A549 (cell line): ENCODE measurements around the gene GNG4.

Experiments used
- EP300 ChIP-seq, 2 experiments: fragments of >200 bp; sonication (Bioruptor Twin); formaldehyde crosslinking; IDR thresholded peaks; 2 replicates in 1 of 2; 3 replicates in 1 of 2; pipeline ENCODE4 v1.6.1; 2016 to 2017
- HES2 ChIP-seq: fragments of >200 bp; sonication (Bioruptor Twin); formaldehyde crosslinking; IDR thresholded peaks from 2 replicates; pipeline ENCODE4 v1.6.1; 2016
- KDM1A ChIP-seq: fragments of 200-600 bp; sonication (generic); IDR thresholded peaks from 2 replicates; pipeline ENCODE4 v1.6.1; 2016; ENCODE audit warnings: low read depth, mild to moderate bottlenecking
- POLR2A ChIP-seq: IDR thresholded peaks from 2 replicates; pipeline ENCODE4 v1.6.1; 2012; ENCODE audit warnings: mild to moderate bottlenecking, low read length
- TF ChIP-seq, protein P1 (sequence below): fragments of >200 bp; sonication (Bioruptor Twin); formaldehyde crosslinking; IDR thresholded peaks from 3 replicates; pipeline ENCODE4 v1.5.1; 2016
- TF ChIP-seq, protein P2 (sequence below): fragments of 200-600 bp; sonication (generic); IDR thresholded peaks from 2 replicates; pipeline ENCODE4 v1.6.1; 2016; ENCODE audit warnings: antibody characterized with exemption, mild to moderate bottlenecking, moderate library complexity

GRCh38 chr1:235661568-235661967 lies 12.0 kb upstream of the GNG4 start:
- TF ChIP-seq, protein P1, sequence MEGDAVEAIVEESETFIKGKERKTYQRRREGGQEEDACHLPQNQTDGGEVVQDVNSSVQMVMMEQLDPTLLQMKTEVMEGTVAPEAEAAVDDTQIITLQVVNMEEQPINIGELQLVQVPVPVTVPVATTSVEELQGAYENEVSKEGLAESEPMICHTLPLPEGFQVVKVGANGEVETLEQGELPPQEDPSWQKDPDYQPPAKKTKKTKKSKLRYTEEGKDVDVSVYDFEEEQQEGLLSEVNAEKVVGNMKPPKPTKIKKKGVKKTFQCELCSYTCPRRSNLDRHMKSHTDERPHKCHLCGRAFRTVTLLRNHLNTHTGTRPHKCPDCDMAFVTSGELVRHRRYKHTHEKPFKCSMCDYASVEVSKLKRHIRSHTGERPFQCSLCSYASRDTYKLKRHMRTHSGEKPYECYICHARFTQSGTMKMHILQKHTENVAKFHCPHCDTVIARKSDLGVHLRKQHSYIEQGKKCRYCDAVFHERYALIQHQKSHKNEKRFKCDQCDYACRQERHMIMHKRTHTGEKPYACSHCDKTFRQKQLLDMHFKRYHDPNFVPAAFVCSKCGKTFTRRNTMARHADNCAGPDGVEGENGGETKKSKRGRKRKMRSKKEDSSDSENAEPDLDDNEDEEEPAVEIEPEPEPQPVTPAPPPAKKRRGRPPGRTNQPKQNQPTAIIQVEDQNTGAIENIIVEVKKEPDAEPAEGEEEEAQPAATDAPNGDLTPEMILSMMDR: no peak
- TF ChIP-seq POLR2A: no peak
- no peak for TF ChIP-seq EP300 (IDR thresholded peaks at IDR 0.05)
- TF ChIP-seq KDM1A: no peak
- TF ChIP-seq, protein P2, sequence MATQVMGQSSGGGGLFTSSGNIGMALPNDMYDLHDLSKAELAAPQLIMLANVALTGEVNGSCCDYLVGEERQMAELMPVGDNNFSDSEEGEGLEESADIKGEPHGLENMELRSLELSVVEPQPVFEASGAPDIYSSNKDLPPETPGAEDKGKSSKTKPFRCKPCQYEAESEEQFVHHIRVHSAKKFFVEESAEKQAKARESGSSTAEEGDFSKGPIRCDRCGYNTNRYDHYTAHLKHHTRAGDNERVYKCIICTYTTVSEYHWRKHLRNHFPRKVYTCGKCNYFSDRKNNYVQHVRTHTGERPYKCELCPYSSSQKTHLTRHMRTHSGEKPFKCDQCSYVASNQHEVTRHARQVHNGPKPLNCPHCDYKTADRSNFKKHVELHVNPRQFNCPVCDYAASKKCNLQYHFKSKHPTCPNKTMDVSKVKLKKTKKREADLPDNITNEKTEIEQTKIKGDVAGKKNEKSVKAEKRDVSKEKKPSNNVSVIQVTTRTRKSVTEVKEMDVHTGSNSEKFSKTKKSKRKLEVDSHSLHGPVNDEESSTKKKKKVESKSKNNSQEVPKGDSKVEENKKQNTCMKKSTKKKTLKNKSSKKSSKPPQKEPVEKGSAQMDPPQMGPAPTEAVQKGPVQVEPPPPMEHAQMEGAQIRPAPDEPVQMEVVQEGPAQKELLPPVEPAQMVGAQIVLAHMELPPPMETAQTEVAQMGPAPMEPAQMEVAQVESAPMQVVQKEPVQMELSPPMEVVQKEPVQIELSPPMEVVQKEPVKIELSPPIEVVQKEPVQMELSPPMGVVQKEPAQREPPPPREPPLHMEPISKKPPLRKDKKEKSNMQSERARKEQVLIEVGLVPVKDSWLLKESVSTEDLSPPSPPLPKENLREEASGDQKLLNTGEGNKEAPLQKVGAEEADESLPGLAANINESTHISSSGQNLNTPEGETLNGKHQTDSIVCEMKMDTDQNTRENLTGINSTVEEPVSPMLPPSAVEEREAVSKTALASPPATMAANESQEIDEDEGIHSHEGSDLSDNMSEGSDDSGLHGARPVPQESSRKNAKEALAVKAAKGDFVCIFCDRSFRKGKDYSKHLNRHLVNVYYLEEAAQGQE: no peak
- no peak for TF ChIP-seq HES2
